BLaER1 (cell line): ENCODE data around the gene RAB6A.

Experiments used
- H3K27ac ChIP-seq: shearing (Covaris generic); formaldehyde crosslinking; 2 replicates; pipeline ENCODE4 v1.8.1; 2022
- H3K27me3 ChIP-seq: shearing (Covaris generic); formaldehyde crosslinking; 2 replicates; pipeline ENCODE4 v1.8.1; 2022
- H3K36me3 ChIP-seq: shearing (Covaris generic); formaldehyde crosslinking; 2 replicates; pipeline ENCODE4 v1.8.1; 2022
- H3K4me1 ChIP-seq: shearing (Covaris generic); formaldehyde crosslinking; 2 replicates; pipeline ENCODE4 v1.8.1; 2022
- H3K4me2 ChIP-seq: shearing (Covaris generic); formaldehyde crosslinking; 2 replicates; pipeline ENCODE4 v1.8.1; 2022
- H3K4me3 ChIP-seq: shearing (Covaris generic); formaldehyde crosslinking; 2 replicates; pipeline ENCODE4 v1.8.1; 2022
- H3K9ac ChIP-seq: shearing (Covaris generic); formaldehyde crosslinking; 2 replicates; pipeline ENCODE4 v1.8.1; 2022
- H3K9me3 ChIP-seq: shearing (Covaris generic); formaldehyde crosslinking; 2 replicates; pipeline ENCODE4 v1.8.1; 2022
- H4K20me1 ChIP-seq: shearing (Covaris generic); formaldehyde crosslinking; 2 replicates; pipeline ENCODE4 v1.8.1; 2022
- Cebpa-rat ChIP-seq: shearing (Covaris generic); IDR thresholded peaks from 2 replicates; pipeline ENCODE4 v1.8.1; 2022

Gene RAB6A

GRCh38 chr11:73656985-73657384 is 103.9 kb downstream of the RAB6A start:
- Histone ChIP-seq H3K9me3 (no peaks in the 10 kb centered on the region), H3K27ac (no peak overlapping the region), H3K36me3 (no peaks in the 10 kb centered on the region), H3K27me3 (no peaks in the 10 kb centered on the region), H4K20me1 (no peaks in the 10 kb centered on the region), H3K9ac (no peak overlapping the region), H3K4me1 (peaks cover 11% of the 10 kb centered on the region), H3K4me2 (no peak overlapping the region), H3K4me3 (no peak overlapping the region)
- no peak for TF ChIP-seq Cebpa-rat

- Histone ChIP-seq H3K4me1 (peaks cover 3% of the 10 kb centered on the region), H4K20me1 (no peaks in the 10 kb centered on the region), H3K4me2 (no peak overlapping the region), H3K4me3 (no peak overlapping the region), H3K27ac (no peak overlapping the region), H3K9ac (no peak overlapping the region), H3K9me3 (no peaks in the 10 kb centered on the region), H3K36me3 (no peaks in the 10 kb centered on the region), H3K27me3 (no peaks in the 10 kb centered on the region)
- TF ChIP-seq Cebpa-rat, result no peak
Observed at GRCh38 chr11:73655686-73656085, 105.2 kb downstream of the RAB6A start.

- Histone ChIP-seq H4K20me1 (no peaks in the 10 kb centered on the region), H3K4me1 (no peaks in the 10 kb centered on the region), H3K9me3 (no peaks in the 10 kb centered on the region), H3K27ac (no peak overlapping the region), H3K9ac (no peak overlapping the region), H3K4me2 (no peak overlapping the region), H3K36me3 (no peaks in the 10 kb centered on the region), H3K4me3 (no peak overlapping the region), H3K27me3 (no peaks in the 10 kb centered on the region)
- TF ChIP-seq Cebpa-rat, result no peak
Observed at GRCh38 chr11:73654482-73655021, 106.3 kb downstream of the RAB6A start.

- H3K9ac ChIP-seq, result no peak overlapping the region
- H3K4me3 ChIP-seq, result no peak overlapping the region
- no peaks in the 10 kb centered on the region for H3K36me3 ChIP-seq
- H3K27me3 ChIP-seq, result no peaks in the 10 kb centered on the region
- H4K20me1 ChIP-seq, result no peaks in the 10 kb centered on the region
- no peak overlapping the region for H3K27ac ChIP-seq
- no peak overlapping the region for H3K4me2 ChIP-seq
- TF ChIP-seq Cebpa-rat, result no peak
- peaks cover 4% of the 10 kb centered on the region for H3K4me1 ChIP-seq
- H3K9me3 ChIP-seq, result no peaks in the 10 kb centered on the region
Observed at GRCh38 chr11:73653996-73654395, 106.9 kb downstream of the RAB6A start.

DNA sequence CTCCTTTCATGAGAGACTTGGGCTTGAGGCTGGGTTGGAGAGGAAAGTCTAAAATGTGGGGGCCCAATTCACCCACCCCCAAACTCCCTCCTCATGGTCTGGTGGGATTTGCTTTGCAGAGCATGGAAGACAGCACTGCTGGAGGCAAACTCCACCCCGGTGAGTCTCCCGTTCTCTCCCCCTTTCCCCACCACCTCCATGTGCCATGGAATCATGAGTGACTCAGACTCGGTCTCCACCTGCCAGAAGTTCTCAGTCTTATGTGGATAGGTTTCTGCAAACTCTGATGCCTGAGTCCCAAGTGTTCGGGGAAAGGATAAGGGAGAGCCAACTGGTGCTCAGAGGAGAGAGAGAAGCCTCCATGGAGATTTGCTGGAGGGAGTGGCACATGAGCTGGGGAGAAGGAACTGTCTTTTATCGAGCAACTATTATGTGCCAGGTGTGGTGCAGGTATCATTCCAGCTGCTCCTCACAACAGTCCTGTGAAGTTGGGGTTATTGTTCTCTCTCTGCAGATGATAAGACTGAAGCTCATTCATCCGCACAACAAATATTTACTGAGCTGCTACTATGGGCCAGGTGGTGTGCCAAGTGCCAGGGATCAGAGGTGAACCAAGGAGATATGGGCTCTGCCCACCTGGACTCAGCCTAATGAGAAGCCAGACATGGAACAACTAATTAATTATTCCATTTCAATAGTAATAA is 107.9 kb downstream of the RAB6A start:
- no peak overlapping the region for H3K27ac ChIP-seq
- no peaks in the 10 kb centered on the region for H4K20me1 ChIP-seq
- no peak overlapping the region for H3K4me2 ChIP-seq
- no peak overlapping the region for H3K9ac ChIP-seq
- TF ChIP-seq Cebpa-rat, result no peak
- H3K9me3 ChIP-seq, result no peaks in the 10 kb centered on the region
- no peaks in the 10 kb centered on the region for H3K27me3 ChIP-seq
- H3K4me3 ChIP-seq, result no peak overlapping the region
- peaks cover 13% of the 10 kb centered on the region for H3K4me1 ChIP-seq
- H3K36me3 ChIP-seq, result no peaks in the 10 kb centered on the region

DNA sequence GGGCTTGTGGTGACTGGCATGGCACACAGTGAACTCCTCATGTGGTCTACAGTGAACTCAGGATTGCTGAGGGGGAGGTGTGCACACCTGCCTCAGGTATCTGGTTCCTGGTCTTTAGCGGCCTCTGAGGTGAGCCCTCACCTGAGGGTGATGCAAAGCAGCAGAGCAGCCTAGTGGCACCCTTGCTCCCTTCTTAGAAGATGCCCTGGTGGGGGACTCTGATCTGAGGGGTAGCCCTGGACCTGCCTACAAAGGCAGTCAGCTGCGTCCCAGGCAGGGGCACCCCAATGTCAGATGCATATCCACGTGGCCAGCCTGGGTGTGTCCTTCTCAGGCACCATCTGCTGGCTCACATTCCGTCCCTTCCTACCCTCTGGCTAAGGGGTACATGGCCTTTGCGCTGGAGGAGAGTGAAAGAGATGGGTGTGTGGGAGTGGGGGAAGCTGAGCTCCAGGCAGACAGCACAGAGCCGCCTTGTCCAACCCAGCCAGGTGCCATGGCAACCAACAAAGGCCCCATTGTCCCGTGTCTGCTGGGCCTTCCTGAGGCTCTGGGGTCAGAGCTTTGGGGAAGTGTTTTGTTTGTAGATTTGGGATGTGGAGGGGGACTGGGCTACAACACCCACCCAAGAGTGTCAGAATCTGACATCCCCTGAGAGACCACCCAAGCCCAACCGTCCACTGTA is 108.7 kb downstream of the RAB6A start:
- no peak overlapping the region for H3K4me3 ChIP-seq
- H3K27me3 ChIP-seq, result no peaks in the 10 kb centered on the region
- no peaks in the 10 kb centered on the region for H3K9me3 ChIP-seq
- no peaks in the 10 kb centered on the region for H3K36me3 ChIP-seq
- no peak overlapping the region for H3K27ac ChIP-seq
- H3K4me1 ChIP-seq, result peaks cover 19% of the 10 kb centered on the region
- H4K20me1 ChIP-seq, result no peaks in the 10 kb centered on the region
- TF ChIP-seq Cebpa-rat, result no peak
- H3K4me2 ChIP-seq, result no peak overlapping the region
- H3K9ac ChIP-seq, result no peak overlapping the region

GRCh38 chr11:73651661-73652045 is 109.2 kb downstream of the RAB6A start:
- Histone ChIP-seq H3K9me3 (no peaks in the 10 kb centered on the region), H3K4me3 (no peak overlapping the region), H3K36me3 (no peaks in the 10 kb centered on the region), H3K4me1 (peaks cover 24% of the 10 kb centered on the region), H4K20me1 (no peaks in the 10 kb centered on the region), H3K27ac (no peak overlapping the region), H3K4me2 (no peak overlapping the region), H3K27me3 (no peaks in the 10 kb centered on the region), H3K9ac (no peak overlapping the region)
- no peak for TF ChIP-seq Cebpa-rat

DNA sequence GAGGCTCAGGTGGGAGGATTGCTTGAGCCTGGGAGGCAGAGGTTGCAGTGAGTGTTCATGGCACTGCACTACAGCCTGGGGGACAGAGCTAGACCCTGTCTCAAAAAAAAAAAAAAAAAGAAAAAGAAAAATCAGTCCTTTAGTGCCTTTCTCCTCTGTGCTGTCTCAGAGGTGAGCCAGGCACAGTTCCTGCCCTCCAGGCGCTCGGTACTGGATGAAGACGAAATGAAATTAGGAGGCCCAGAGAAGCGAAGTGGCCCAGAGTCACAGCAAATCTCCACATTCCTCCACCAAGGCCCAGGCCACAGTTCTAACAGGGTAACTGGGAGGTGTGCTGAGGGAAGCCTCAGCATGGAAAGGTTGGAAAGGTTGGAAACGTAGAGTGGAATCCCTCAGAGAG is 109.6 kb downstream of the RAB6A start:
- TF ChIP-seq Cebpa-rat, result no peak
- H3K27me3 ChIP-seq, result no peaks in the 10 kb centered on the region
- H3K27ac ChIP-seq, result no peak overlapping the region
- H4K20me1 ChIP-seq, result no peaks in the 10 kb centered on the region
- no peaks in the 10 kb centered on the region for H3K36me3 ChIP-seq
- H3K4me1 ChIP-seq, result peaks cover 24% of the 10 kb centered on the region
- H3K9ac ChIP-seq, result no peak overlapping the region
- H3K4me3 ChIP-seq, result no peak overlapping the region
- H3K9me3 ChIP-seq, result no peaks in the 10 kb centered on the region
- no peak overlapping the region for H3K4me2 ChIP-seq

GRCh38 chr11:73650400-73650799 is 110.5 kb downstream of the RAB6A start:
- no peaks in the 10 kb centered on the region for H4K20me1 ChIP-seq
- TF ChIP-seq Cebpa-rat, result no peak
- no peak overlapping the region for H3K4me2 ChIP-seq
- peaks cover 24% of the 10 kb centered on the region for H3K4me1 ChIP-seq
- H3K9ac ChIP-seq, result no peak overlapping the region
- no peaks in the 10 kb centered on the region for H3K36me3 ChIP-seq
- H3K9me3 ChIP-seq, result no peaks in the 10 kb centered on the region
- H3K27me3 ChIP-seq, result no peaks in the 10 kb centered on the region
- H3K4me3 ChIP-seq, result no peak overlapping the region
- H3K27ac ChIP-seq, result no peak overlapping the region

GRCh38 chr11:73649206-73649605 is 111.7 kb downstream of the RAB6A start:
- H3K27ac ChIP-seq, result no peak overlapping the region
- peak overlapping the region; percentile 78 for H3K4me2 ChIP-seq
- no peak for TF ChIP-seq Cebpa-rat
- peaks cover 24% of the 10 kb centered on the region for H3K4me1 ChIP-seq
- H3K4me3 ChIP-seq, result no peak overlapping the region
- no peak overlapping the region; the same call in 1 of the 2 replicates for H3K9ac ChIP-seq
- no peaks in the 10 kb centered on the region for H4K20me1 ChIP-seq
- H3K36me3 ChIP-seq, result no peaks in the 10 kb centered on the region
- no peaks in the 10 kb centered on the region for H3K9me3 ChIP-seq
- H3K27me3 ChIP-seq, result no peaks in the 10 kb centered on the region
